Skeletal muscle satellite cell (primary cell): ENCODE results near the gene CACNA1I.

ENCODE experiments used
- H3K27me3 ChIP-seq: 2 replicates; pipeline ENCODE4 v1.7.0; 2013; ENCODE audit warnings: low read length; ENCODE audit not compliant: control insufficient read depth, insufficient read depth
- H3K36me3 ChIP-seq: 2 replicates; pipeline ENCODE4 v1.7.0; 2013; ENCODE audit warnings: mild to moderate bottlenecking, control low read depth, low read length; ENCODE audit not compliant: insufficient read depth
- H3K4me1 ChIP-seq: 2 replicates; pipeline ENCODE4 v1.7.0; 2013; ENCODE audit warnings: low read length; ENCODE audit not compliant: control insufficient read depth, insufficient read depth
- H3K4me2 ChIP-seq: 2 replicates; pipeline ENCODE4 v1.7.0; 2013; ENCODE audit warnings: mild to moderate bottlenecking, low read length
- H3K4me3 ChIP-seq: 2 replicates; pipeline ENCODE4 v1.7.0; 2013; ENCODE audit warnings: low read length
- H3K9ac ChIP-seq: 2 replicates; pipeline ENCODE4 v1.7.0; 2013; ENCODE audit warnings: mild to moderate bottlenecking, low read depth, low read length, moderate library complexity
- H3K9me3 ChIP-seq: replicated peaks from 2 replicates; pipeline ENCODE4 v1.7.0; 2013; ENCODE audit warnings: mild to moderate bottlenecking, control low read depth, low read length

The CACNA1I gene

DNA sequence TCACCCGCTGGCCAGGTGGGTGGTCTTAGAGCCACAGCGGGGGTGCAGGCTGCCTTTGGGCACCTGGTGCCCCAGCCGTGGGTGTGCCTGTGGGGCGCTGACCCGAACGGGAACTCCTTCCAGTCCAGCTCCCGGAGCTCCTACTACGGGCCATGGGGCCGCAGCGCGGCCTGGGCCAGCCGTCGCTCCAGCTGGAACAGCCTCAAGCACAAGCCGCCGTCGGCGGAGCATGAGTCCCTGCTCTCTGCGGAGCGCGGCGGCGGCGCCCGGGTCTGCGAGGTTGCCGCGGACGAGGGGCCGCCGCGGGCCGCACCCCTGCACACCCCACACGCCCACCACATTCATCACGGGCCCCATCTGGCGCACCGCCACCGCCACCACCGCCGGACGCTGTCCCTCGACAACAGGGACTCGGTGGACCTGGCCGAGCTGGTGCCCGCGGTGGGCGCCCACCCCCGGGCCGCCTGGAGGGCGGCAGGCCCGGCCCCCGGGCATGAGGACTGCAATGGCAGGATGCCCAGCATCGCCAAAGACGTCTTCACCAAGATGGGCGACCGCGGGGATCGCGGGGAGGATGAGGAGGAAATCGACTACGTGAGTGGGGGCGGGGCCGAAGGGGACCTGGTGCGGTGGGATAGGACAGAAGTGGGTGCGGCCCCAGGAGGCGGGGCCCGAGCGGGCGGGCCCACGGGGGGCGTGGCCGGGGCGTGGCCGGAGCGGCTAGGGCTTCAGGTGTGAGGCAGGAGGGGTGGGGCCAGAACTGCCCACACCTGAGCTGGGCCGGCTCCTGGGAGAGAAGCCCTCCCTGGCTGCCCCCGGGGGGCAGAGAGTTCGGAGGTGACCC is 91.5 kb downstream of the CACNA1I start:
- Histone ChIP-seq H3K4me1 (no peaks in the 10 kb centered on the region), H3K4me3 (no peak overlapping the region)

DNA sequence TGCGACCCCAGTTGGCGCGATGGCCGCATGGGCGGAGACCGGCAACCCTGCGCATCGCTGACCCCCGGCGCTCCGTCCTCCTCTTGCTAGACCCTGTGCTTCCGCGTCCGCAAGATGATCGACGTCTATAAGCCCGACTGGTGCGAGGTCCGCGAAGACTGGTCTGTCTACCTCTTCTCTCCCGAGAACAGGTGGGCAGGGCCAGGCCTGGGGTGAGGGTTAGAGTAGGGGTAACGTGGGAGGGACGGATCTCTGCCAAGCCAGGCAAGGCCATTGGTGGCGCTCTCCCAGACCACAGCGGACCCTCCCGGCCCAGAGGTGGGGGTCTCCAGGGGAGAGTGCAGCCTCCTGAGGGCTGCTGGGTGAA is 92.1 kb downstream of the CACNA1I start:
- peaks cover 66% of the 10 kb centered on the region for H3K27me3 ChIP-seq
- H3K36me3 ChIP-seq: no peaks in the 10 kb centered on the region
- H3K9me3 ChIP-seq: no peaks in the 10 kb centered on the region
- no peak overlapping the region for H3K4me2 ChIP-seq
- no peak overlapping the region for H3K4me3 ChIP-seq
- no peaks in the 10 kb centered on the region for H3K4me1 ChIP-seq
- H3K9ac ChIP-seq: no peak overlapping the region

More for the DNA sequence above, 91.5 kb downstream of the CACNA1I start:
- no peak overlapping the region for H3K9ac ChIP-seq
- no peaks in the 10 kb centered on the region for H3K9me3 ChIP-seq
- peaks cover 67% of the 10 kb centered on the region for H3K27me3 ChIP-seq
- H3K4me2 ChIP-seq: no peak overlapping the region
- no peaks in the 10 kb centered on the region for H3K36me3 ChIP-seq

DNA sequence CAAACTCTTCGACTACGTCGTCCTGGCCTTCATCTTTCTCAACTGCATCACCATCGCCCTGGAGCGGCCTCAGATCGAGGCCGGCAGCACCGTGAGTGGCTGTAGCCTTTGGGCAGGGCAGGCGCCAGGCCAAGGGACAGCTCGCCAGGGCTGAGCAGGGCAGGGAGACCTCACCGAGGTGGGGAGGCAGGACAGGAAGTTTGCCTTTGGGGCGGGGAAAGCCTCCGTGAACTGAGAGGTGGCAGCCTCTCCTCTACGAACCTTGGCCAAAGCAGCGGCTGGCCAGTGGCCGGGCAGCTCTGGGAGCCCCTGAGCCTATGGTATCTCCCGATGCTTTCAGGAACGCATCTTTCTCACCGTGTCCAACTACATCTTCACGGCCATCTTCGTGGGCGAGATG is 93.2 kb downstream of the CACNA1I start:
- Histone ChIP-seq H3K9me3 (no peaks in the 10 kb centered on the region), H3K4me3 (no peak overlapping the region), H3K4me1 (no peaks in the 10 kb centered on the region), H3K9ac (no peak overlapping the region), H3K27me3 (peaks cover 61% of the 10 kb centered on the region), H3K36me3 (no peaks in the 10 kb centered on the region), H3K4me2 (no peak overlapping the region)

GRCh38 chr22:39664485-39665200 is 94.1 kb downstream of the CACNA1I start:
- peaks cover 59% of the 10 kb centered on the region for H3K27me3 ChIP-seq

GRCh38 chr22:39665229-39665628 is 94.7 kb downstream of the CACNA1I start:
- H3K27me3 ChIP-seq: peaks cover 53% of the 10 kb centered on the region
- H3K4me2 ChIP-seq: no peak overlapping the region
- no peaks in the 10 kb centered on the region for H3K9me3 ChIP-seq
- no peak overlapping the region for H3K4me3 ChIP-seq
- H3K9ac ChIP-seq: no peak overlapping the region
- H3K36me3 ChIP-seq: no peaks in the 10 kb centered on the region
- no peaks in the 10 kb centered on the region for H3K4me1 ChIP-seq

More at GRCh38 chr22:39664485-39665200, 94.1 kb downstream of the CACNA1I start:
- H3K36me3 ChIP-seq: no peaks in the 10 kb centered on the region
- H3K9me3 ChIP-seq: no peaks in the 10 kb centered on the region
- no peaks in the 10 kb centered on the region for H3K4me1 ChIP-seq
- no peak overlapping the region for H3K4me2 ChIP-seq
- no peak overlapping the region for H3K9ac ChIP-seq
- no peak overlapping the region for H3K4me3 ChIP-seq

GRCh38 chr22:39665661-39666431 is 95.3 kb downstream of the CACNA1I start:
- Histone ChIP-seq H3K27me3 (peaks cover 47% of the 10 kb centered on the region), H3K9me3 (peaks cover 1% of the 10 kb centered on the region), H3K36me3 (no peaks in the 10 kb centered on the region), H3K4me2 (no peak overlapping the region), H3K4me1 (no peaks in the 10 kb centered on the region), H3K4me3 (no peak overlapping the region), H3K9ac (no peak overlapping the region)

DNA sequence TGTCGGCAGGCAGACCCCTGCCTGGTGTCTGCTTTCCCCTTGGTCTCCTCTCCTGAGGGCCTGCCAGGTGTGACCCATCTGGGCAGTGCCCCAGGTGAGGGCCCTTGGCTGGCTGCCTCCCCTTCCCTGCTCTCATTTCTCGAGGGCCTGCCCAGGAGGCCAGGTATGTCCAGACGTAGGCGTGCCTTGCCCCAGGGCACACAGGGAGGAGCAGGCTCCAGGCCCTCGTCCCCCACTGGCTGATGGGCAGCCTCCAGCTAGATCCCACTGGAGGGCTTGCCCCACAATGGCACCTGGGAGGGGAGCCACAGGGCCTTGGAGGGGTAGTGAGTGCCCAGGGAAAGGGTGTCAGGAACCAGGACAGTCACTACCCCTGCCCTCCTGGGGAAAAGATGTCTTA is 95.9 kb downstream of the CACNA1I start:
- H3K27me3 ChIP-seq: peaks cover 41% of the 10 kb centered on the region
- H3K4me3 ChIP-seq: no peak overlapping the region
- no peaks in the 10 kb centered on the region for H3K4me1 ChIP-seq
- no peak overlapping the region for H3K4me2 ChIP-seq
- H3K9ac ChIP-seq: no peak overlapping the region
- H3K9me3 ChIP-seq: peaks cover 7% of the 10 kb centered on the region
- H3K36me3 ChIP-seq: no peaks in the 10 kb centered on the region

- H3K27me3 ChIP-seq: peaks cover 36% of the 10 kb centered on the region
- H3K9me3 ChIP-seq: peaks cover 9% of the 10 kb centered on the region
- H3K4me2 ChIP-seq: no peak overlapping the region
- no peaks in the 10 kb centered on the region for H3K36me3 ChIP-seq
- H3K4me3 ChIP-seq: no peak overlapping the region
- no peak overlapping the region for H3K9ac ChIP-seq
- H3K4me1 ChIP-seq: no peaks in the 10 kb centered on the region
Measured at GRCh38 chr22:39666926-39667325, 96.4 kb downstream of the CACNA1I start.

DNA sequence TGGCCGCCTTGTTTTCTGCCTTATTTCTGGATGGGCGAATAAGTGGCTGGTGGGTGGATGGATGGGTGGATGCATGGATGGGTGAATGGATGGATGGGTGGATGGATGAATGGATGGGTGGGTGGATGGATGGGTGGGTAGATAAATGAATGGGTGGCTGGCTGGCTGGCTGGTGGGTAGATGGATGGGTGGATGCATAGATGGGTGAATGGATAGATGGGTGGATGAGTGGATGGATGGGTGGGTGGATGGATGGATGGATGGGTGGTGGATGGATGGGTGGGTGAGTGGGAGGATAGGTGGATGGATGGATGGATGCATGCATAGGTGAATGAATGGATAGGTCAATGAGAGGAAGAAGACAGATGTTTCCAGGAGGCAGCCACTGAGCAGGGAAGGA is 98.9 kb downstream of the CACNA1I start:
- H3K9ac ChIP-seq: no peak overlapping the region
- H3K4me2 ChIP-seq: no peak overlapping the region
- H3K4me1 ChIP-seq: no peaks in the 10 kb centered on the region
- no peak overlapping the region for H3K4me3 ChIP-seq
- peaks cover 14% of the 10 kb centered on the region for H3K27me3 ChIP-seq
- H3K36me3 ChIP-seq: no peaks in the 10 kb centered on the region
- H3K9me3 ChIP-seq: peaks cover 14% of the 10 kb centered on the region

DNA sequence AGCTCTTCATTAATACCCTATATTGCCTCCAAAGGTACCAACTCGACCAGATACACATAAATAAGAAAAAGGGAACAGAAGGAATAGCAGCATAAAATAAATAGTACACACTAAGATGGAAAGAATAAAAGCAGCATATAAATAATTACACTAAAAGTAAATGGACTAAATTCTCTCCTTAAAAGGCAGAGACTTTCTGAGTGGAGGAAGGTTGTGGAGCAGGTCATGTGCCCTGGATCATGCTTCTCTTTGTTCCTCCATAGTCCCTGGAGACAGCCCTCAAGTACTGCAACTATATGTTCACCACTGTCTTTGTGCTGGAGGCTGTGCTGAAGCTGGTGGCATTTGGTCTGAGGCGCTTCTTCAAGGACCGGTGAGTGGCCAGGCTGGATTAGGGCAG is 101.4 kb downstream of the CACNA1I start:
- no peak overlapping the region for H3K4me3 ChIP-seq
- H3K27me3 ChIP-seq: peaks cover 16% of the 10 kb centered on the region
- H3K4me2 ChIP-seq: no peak overlapping the region
- no peak overlapping the region for H3K9ac ChIP-seq
- H3K9me3 ChIP-seq: peaks cover 14% of the 10 kb centered on the region
- H3K36me3 ChIP-seq: no peaks in the 10 kb centered on the region
- H3K4me1 ChIP-seq: no peaks in the 10 kb centered on the region

GRCh38 chr22:39674536-39674935 is 104.0 kb downstream of the CACNA1I start:
- Histone ChIP-seq H3K4me1 (no peaks in the 10 kb centered on the region), H3K4me3 (no peak overlapping the region), H3K4me2 (no peak overlapping the region), H3K9me3 (peaks cover 14% of the 10 kb centered on the region), H3K36me3 (no peaks in the 10 kb centered on the region), H3K27me3 (peaks cover 10% of the 10 kb centered on the region), H3K9ac (no peak overlapping the region)
